HepG2 (cell line): ENCODE measurements around the gene BCL2L11. TPM values are rescaled to one million over a fixed set of nuclear protein-coding genes. Genes with fewer than 3 reads are reported as not detected.
A peak's percentile ranks its signal among the peaks of the same experiment; 100 is the strongest.

ENCODE experiments used
- AGO1 ChIP-seq: fragments of 200-400 bp; formaldehyde crosslinking; IDR thresholded peaks from 2 replicates; pipeline ENCODE4 v1.6.1; 2017; ENCODE audit warnings: mild to moderate bottlenecking, low read depth, low read length, moderate library complexity; ENCODE audit not compliant: poor library complexity, severe bottlenecking
- AGO2 ChIP-seq: fragments of 200-400 bp; formaldehyde crosslinking; optimal IDR thresholded peaks from 2 replicates; pipeline ENCODE3; 2017; ENCODE audit warnings: mild to moderate bottlenecking, low read depth, low read length, moderate library complexity
- CBX1 ChIP-seq: IDR thresholded peaks from one replicate; pipeline ENCODE4 v1.6.1; 2016; ENCODE audit warnings: antibody characterized with exemption, low read depth
- CENPX ChIP-seq: sonication (generic); formaldehyde crosslinking; IDR thresholded peaks from 2 replicates; pipeline ENCODE4 v1.9.0; 2021; ENCODE audit warnings: mild to moderate bottlenecking, missing genetic modification reagents, moderate library complexity
- FOXK1 ChIP-seq: sonication (generic); formaldehyde crosslinking; IDR thresholded peaks from 2 replicates; pipeline ENCODE4 v1.4.0; 2020; ENCODE audit warnings: low read depth, missing genetic modification reagents, borderline replicate concordance
- FOXO4 ChIP-seq: sonication (generic); formaldehyde crosslinking; conservative IDR thresholded peaks from 2 replicates; pipeline ENCODE4 v1.8.1; 2023; ENCODE audit warnings: missing genetic modification reagents
- JDP2 ChIP-seq: sonication (generic); formaldehyde crosslinking; IDR thresholded peaks from 2 replicates; pipeline ENCODE4 v1.8.1; 2022; ENCODE audit warnings: missing genetic modification reagents, borderline replicate concordance
- KIAA2018 ChIP-seq: sonication (generic); formaldehyde crosslinking; IDR thresholded peaks from 2 replicates; pipeline ENCODE4 v1.5.0; 2020; ENCODE audit warnings: mild to moderate bottlenecking, missing genetic modification reagents, borderline replicate concordance
- NFE2L2 ChIP-seq: fragments of 150-350 bp; IDR thresholded peaks from 2 replicates; pipeline ENCODE4 v1.6.1; 2014; ENCODE audit warnings: low read length
- REPIN1 ChIP-seq: sonication (generic); formaldehyde crosslinking; IDR thresholded peaks from 2 replicates; pipeline ENCODE4 v1.8.0; 2022; ENCODE audit warnings: missing genetic modification reagents, low read depth, mild to moderate bottlenecking, borderline replicate concordance
- TAF15 ChIP-seq: fragments of 200-400 bp; formaldehyde crosslinking; IDR thresholded peaks from one replicate; pipeline ENCODE4 v1.6.1; 2018; ENCODE audit warnings: mild to moderate bottlenecking, low read depth, low read length; ENCODE audit not compliant: poor library complexity, severe bottlenecking
- ZBTB4 ChIP-seq: sonication (generic); formaldehyde crosslinking; IDR thresholded peaks from 2 replicates; pipeline ENCODE4 v1.4.0; 2020; ENCODE audit warnings: missing genetic modification reagents, mild to moderate bottlenecking, borderline replicate concordance
- ZNF207 ChIP-seq: fragments of 450-650 bp; IDR thresholded peaks from 2 replicates; pipeline ENCODE4 v1.6.1; 2016; ENCODE audit warnings: antibody characterized with exemption, borderline replicate concordance
- ZNF546 ChIP-seq: sonication (generic); formaldehyde crosslinking; conservative IDR thresholded peaks from 2 replicates; pipeline ENCODE4 v1.8.1; 2023; ENCODE audit warnings: mild to moderate bottlenecking, missing genetic modification reagents
- ZNF570 ChIP-seq: sonication (generic); formaldehyde crosslinking; IDR thresholded peaks from 2 replicates; pipeline ENCODE4 v1.4.0; 2020; ENCODE audit warnings: mild to moderate bottlenecking, missing genetic modification reagents, borderline replicate concordance
- polyA plus RNA-seq, 8 experiments: library from polyadenylated mRNA; depleted of rRNA in 3 of 8; stranded (reverse) in 7 of 8; unstranded in 1 of 8; fragments of >200 nt; fragmentation: Illumina TruSeq in 4 of 8; extraction: Trizol in 4 of 8; gene quantifications; 2 replicates each; pipeline versions ENCODE4 v1.2.1 to v1.2.3, GENCODE V29; 2011 to 2016; ENCODE audit warnings: low read depth in 4 of 8, missing spikeins in 1 of 8, mixed read lengths in 1 of 8; ENCODE audit not compliant: insufficient read depth in 1 of 8
- total RNA-seq, 5 experiments: library from RNA; depleted of rRNA; stranded (reverse); fragments of >200 nt; fragmentation: Illumina TruSeq; extraction: Trizol; gene quantifications; 2 replicates each; pipeline ENCODE4 v1.2.3, GENCODE V29; 2016; ENCODE audit warnings: low read depth in 1 of 5

The BCL2L11 gene
- total and polyA plus RNA-seq, 2 of the 13 experiments (the other 11 are each of a cell fraction or from before 2014, with no cell fraction given), result 6.1 to 9.7 TPM

GRCh38 chr2:111120253-111121027 is at the start of gene BCL2L11 (continued):
- peak; percentile 50; the same call in 1 of the 2 replicates for TF ChIP-seq KIAA2018 (CRISPR knock-in tag)
- no peak for TF ChIP-seq NFE2L2
- no peak for TF ChIP-seq TAF15
- no peak for TF ChIP-seq AGO1
- TF ChIP-seq FOXO4, result no peak
- peak; percentile 97 for TF ChIP-seq REPIN1
- TF ChIP-seq JDP2, result 0 out of 2 replicates have a peak, but pooled peaks have one; percentile 15
- peak; percentile 33; the same call in 1 of the 2 replicates for TF ChIP-seq ZNF570 (CRISPR knock-in tag)
- TF ChIP-seq FOXK1 (CRISPR knock-in tag), result peak; percentile 93; the same call in 1 of the 2 replicates
- no peak for TF ChIP-seq CENPX (CRISPR knock-in tag)
- peak; percentile 93 for TF ChIP-seq ZNF546
- peak; percentile 84 for TF ChIP-seq CBX1
- TF ChIP-seq AGO2, result peak; percentile 83
- no peak for TF ChIP-seq ZNF207
- peak; percentile 52; the same call in 1 of the 2 replicates for TF ChIP-seq ZBTB4 (CRISPR knock-in tag)
